A375 (cell line): ENCODE results near the gene RASEF. TPM values are rescaled to one million over a fixed set of nuclear protein-coding genes. Genes with fewer than 3 reads are reported as not detected.

Experiments used
- total RNA-seq: library from RNA; depleted of rRNA; stranded (reverse); fragments of >200 nt; shearing (Covaris generic); gene quantifications from 2 replicates; pipeline ENCODE4 v1.2.3, GENCODE V29; 2014; rRNA removed

RASEF gene
- 1.3 and 1.7 TPM in 2 replicates for total RNA-seq

GRCh38 chr9:83062651-83063527 lies at the start of gene RASEF:
Gene RASEF (minus strand): TSS chr9:83063142. CDS start chr9:83062867, 275 bp downstream.

